Measurements from ENCODE around the gene KRTAP12-1.
"Not testable (repeated sequence)": the region's sequence is repeated elsewhere in the genome, so short reads cannot be mapped to it uniquely, and the experiment has no call there.

Gene KRTAP12-1

DNA sequence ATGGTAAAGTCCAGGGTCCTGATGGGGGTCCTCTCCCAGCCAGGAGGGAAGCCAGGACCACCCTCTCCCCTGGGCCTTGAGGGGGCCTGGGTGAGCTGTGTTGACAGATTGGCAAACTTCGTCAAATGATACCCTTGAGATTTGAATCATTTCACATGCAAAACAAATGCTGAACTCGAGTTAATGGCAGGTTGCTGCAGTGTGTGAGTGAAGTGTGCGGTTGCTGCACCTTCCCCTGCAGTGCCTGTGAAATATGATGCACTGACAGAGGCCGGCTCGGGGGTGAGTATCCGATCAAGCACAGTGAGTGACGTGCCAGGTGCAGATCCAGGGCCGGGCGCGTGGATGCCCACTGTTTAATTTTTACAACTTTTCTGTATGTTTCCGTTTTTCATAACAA, 5.7 kb upstream of the KRTAP12-1 start:
- no peaks in the 10 kb centered on the region for H3K4me1 ChIP-seq (ENCODE audit: control insufficient read depth in 2 of 2, insufficient read depth in 2 of 2, low read length in 2 of 2)
- H3K9me3 ChIP-seq (ENCODE audit: control insufficient read depth in 2 of 2, low read length in 2 of 2) = no peaks in the 10 kb centered on the region
- no peak overlapping the region for H3K9ac ChIP-seq (ENCODE audit: low read depth in 1 of 2, low read length in 2 of 2)
- peaks cover 4 to 6% of the 10 kb centered on the region in 2 donors for H3K27me3 ChIP-seq (ENCODE audit: control insufficient read depth in 2 of 2, insufficient read depth in 2 of 2, low read length in 2 of 2)
- no peak overlapping the region for H3K27ac ChIP-seq (ENCODE audit: low read depth in 2 of 2, low read length in 2 of 2)
- H3K4me3 ChIP-seq (ENCODE audit: low read length in 2 of 2) = no peak overlapping the region
- no peaks in the 10 kb centered on the region for H3K36me3 ChIP-seq (ENCODE audit: control insufficient read depth in 2 of 2, insufficient read depth in 2 of 2, low read length in 2 of 2)

DNA sequence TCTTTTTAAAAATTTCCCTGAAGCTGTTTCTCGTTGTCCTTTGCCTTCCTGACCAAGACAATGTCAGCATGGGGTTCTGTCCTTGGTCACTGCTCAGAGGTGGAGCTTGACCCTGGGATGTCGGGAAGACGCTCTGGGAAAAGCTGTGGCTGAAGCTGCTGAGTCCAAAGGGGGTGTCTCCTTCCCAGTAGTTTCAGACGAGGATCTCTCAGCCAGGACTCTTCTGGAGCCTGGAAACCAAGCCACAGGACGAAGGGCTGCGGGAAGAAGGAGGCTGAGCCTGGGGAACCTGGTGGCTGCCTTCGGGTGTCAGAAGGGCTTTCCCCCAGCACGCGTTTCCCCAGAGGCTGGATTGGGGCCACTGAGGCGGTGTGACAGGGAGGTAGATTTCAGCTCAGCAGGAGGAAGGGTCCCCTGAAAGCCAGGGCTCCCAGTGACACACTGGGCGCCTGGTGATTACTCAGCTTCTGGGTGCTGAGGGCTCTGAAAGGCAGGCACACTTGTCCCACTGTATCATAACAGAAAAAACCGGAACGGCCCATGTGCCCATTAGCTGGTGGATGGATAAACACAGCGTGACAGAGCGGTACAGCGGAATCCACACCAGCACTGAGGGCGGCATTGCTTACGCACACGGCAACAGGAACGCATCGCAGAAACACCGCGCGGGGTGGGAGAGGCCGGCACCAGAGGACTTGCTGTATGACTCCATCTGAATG, 5.0 kb upstream of the KRTAP12-1 start:
- no peaks in the 10 kb centered on the region for H3K9me3 ChIP-seq (ENCODE audit: control insufficient read depth in 2 of 2, low read length in 2 of 2)
- H3K4me1 ChIP-seq (ENCODE audit: control insufficient read depth in 2 of 2, insufficient read depth in 2 of 2, low read length in 2 of 2) = no peaks in the 10 kb centered on the region
- H3K9ac ChIP-seq (ENCODE audit: low read depth in 1 of 2, low read length in 2 of 2) = no peak overlapping the region
- no peak overlapping the region for H3K4me3 ChIP-seq (ENCODE audit: low read length in 2 of 2)
- no peaks in the 10 kb centered on the region for H3K36me3 ChIP-seq (ENCODE audit: control insufficient read depth in 2 of 2, insufficient read depth in 2 of 2, low read length in 2 of 2)
- H3K27ac ChIP-seq (ENCODE audit: low read depth in 2 of 2, low read length in 2 of 2) = no peak overlapping the region
- H3K27me3 ChIP-seq (ENCODE audit: control insufficient read depth in 2 of 2, insufficient read depth in 2 of 2, low read length in 2 of 2) = peaks cover 4 to 6% of the 10 kb centered on the region in 2 donors

DNA sequence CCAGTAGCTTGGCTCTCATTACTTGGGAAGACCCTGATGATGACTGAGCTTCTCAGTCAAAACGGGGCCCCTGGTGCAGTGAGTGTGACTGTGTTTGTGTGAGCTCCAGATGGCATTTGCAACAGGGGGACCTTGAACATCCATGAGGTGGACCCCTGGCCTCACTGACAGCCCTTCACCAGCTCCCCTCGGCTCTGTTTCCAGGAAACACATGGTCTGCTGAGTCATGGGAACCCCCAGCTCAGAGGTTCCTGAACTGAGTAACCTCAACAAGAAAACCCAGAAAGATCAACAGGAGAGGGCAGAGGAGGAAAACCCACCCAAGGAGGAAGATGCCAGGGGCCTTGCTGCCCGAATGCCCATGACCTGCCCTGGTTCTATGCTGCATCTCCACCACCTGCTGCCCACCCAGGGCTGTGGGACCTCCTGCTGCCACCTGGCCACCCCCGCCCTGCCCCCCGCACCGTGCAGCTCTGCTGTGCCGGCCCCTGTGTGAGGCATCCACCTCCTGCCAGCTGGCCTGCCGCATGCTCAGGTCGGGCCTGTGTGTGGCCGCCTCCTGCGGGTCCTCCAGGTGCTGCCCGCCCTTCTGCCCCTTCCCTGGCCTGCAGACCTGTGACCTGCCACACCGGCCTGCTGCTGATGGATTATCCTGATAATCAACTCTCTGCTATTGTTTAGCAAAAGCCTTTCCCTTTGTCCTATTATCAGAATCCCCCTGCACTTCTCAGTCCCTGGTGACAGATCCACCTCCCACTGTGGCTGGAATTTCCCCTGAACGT, 4.2 kb upstream of the KRTAP12-1 start:
- H3K36me3 ChIP-seq (ENCODE audit: control insufficient read depth in 2 of 2, insufficient read depth in 2 of 2, low read length in 2 of 2) = no peaks in the 10 kb centered on the region
- no peak overlapping the region for H3K4me3 ChIP-seq (ENCODE audit: low read length in 2 of 2)
- H3K27ac ChIP-seq (ENCODE audit: low read depth in 2 of 2, low read length in 2 of 2) = no peak overlapping the region
- no peaks in the 10 kb centered on the region for H3K9me3 ChIP-seq (ENCODE audit: control insufficient read depth in 2 of 2, low read length in 2 of 2)
- H3K4me1 ChIP-seq (ENCODE audit: control insufficient read depth in 2 of 2, insufficient read depth in 2 of 2, low read length in 2 of 2) = no peaks in the 10 kb centered on the region
- H3K9ac ChIP-seq (ENCODE audit: low read depth in 1 of 2, low read length in 2 of 2) = no peak overlapping the region
- peaks cover 4 to 6% of the 10 kb centered on the region in 2 donors for H3K27me3 ChIP-seq (ENCODE audit: control insufficient read depth in 2 of 2, insufficient read depth in 2 of 2, low read length in 2 of 2)

DNA sequence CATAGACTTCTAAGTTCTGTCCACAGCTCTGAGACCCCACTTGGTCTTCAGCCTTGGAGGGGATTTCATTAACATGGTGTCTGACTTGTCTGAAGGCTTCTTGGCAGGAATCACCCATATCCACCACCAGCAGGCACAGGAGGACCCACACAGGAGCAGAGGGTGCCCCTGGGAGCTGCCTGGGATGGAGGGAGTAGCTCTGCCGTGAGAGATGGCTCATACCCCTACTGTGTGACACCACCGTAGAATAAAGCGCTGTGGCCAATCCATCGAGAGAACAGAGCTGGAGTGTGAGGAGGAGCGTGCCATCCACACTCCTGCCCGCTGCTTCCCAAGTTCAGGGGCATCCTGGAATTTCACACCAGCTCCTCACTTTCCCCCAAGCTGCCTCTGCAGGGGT, 3.1 kb upstream of the KRTAP12-1 start:
- H3K36me3 ChIP-seq (ENCODE audit: control insufficient read depth in 2 of 2, insufficient read depth in 2 of 2, low read length in 2 of 2); H3K4me3 ChIP-seq (ENCODE audit: low read length in 2 of 2); H3K9ac ChIP-seq (ENCODE audit: low read depth in 1 of 2, low read length in 2 of 2); H3K4me1 ChIP-seq (ENCODE audit: control insufficient read depth in 2 of 2, insufficient read depth in 2 of 2, low read length in 2 of 2); H3K9me3 ChIP-seq (ENCODE audit: control insufficient read depth in 2 of 2, low read length in 2 of 2); H3K27me3 ChIP-seq (ENCODE audit: control insufficient read depth in 2 of 2, insufficient read depth in 2 of 2, low read length in 2 of 2); H3K27ac ChIP-seq (ENCODE audit: low read depth in 2 of 2, low read length in 2 of 2): not testable (repeated sequence)

DNA sequence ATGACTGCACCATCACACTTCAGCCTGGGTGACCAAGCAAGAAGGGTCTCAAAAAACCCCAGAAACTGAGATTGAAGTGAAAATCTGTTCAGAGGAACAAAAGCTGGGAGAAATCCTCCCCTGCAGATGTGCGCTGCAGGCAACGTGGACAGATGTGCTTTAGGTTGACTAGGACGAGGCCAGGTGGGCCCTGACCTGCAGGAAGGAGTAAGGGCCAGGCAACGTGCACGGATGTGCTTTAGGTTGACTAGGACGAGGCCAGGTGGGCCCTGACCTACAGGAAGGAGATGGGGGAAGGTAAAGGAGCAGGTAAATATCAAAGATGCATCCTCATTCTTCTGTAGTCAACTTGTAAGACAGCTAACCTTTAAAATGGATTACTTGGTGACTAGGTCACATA, 2.5 kb upstream of the KRTAP12-1 start:
- Histone ChIP-seq H3K36me3 (ENCODE audit: control insufficient read depth in 2 of 2, insufficient read depth in 2 of 2, low read length in 2 of 2) (no peaks in the 10 kb centered on the region), H3K4me1 (ENCODE audit: control insufficient read depth in 2 of 2, insufficient read depth in 2 of 2, low read length in 2 of 2) (no peaks in the 10 kb centered on the region), H3K4me3 (ENCODE audit: low read length in 2 of 2) (no peak overlapping the region), H3K27ac (ENCODE audit: low read depth in 2 of 2, low read length in 2 of 2) (no peak overlapping the region), H3K27me3 (ENCODE audit: control insufficient read depth in 2 of 2, insufficient read depth in 2 of 2, low read length in 2 of 2) (peaks cover 0 to 5% of the 10 kb centered on the region in 2 donors), H3K9ac (ENCODE audit: low read depth in 1 of 2, low read length in 2 of 2) (no peak overlapping the region), H3K9me3 (ENCODE audit: control insufficient read depth in 2 of 2, low read length in 2 of 2) (no peaks in the 10 kb centered on the region)

DNA sequence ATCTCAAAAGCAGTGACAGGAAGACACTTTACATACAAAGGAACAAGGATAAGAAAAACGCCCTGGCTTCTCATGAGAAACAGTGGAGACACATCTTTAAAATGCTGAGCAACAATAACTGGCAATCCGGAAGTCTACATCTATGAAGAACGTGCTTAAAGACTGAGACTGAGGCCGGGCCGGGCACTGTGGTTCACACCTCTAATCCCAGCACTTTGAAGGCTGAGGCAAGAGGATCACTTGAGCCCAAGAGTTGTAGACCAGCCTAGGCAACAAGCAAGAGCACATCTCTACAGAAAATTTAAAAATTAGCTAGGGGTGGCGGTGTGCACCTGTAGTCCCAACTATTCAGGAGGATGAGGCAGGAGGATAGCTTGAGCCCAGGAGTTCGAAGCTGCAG, 2.1 kb upstream of the KRTAP12-1 start:
- Histone ChIP-seq H3K36me3 (ENCODE audit: control insufficient read depth in 2 of 2, insufficient read depth in 2 of 2, low read length in 2 of 2) (no peaks in the 10 kb centered on the region), H3K9me3 (ENCODE audit: control insufficient read depth in 2 of 2, low read length in 2 of 2) (no peaks in the 10 kb centered on the region), H3K4me1 (ENCODE audit: control insufficient read depth in 2 of 2, insufficient read depth in 2 of 2, low read length in 2 of 2) (no peaks in the 10 kb centered on the region), H3K27ac (ENCODE audit: low read depth in 2 of 2, low read length in 2 of 2) (no peak overlapping the region), H3K9ac (ENCODE audit: low read depth in 1 of 2, low read length in 2 of 2) (no peak overlapping the region), H3K4me3 (ENCODE audit: low read length in 2 of 2) (no peak overlapping the region), H3K27me3 (ENCODE audit: control insufficient read depth in 2 of 2, insufficient read depth in 2 of 2, low read length in 2 of 2) (peaks cover 0 to 5% of the 10 kb centered on the region in 2 donors)

DNA sequence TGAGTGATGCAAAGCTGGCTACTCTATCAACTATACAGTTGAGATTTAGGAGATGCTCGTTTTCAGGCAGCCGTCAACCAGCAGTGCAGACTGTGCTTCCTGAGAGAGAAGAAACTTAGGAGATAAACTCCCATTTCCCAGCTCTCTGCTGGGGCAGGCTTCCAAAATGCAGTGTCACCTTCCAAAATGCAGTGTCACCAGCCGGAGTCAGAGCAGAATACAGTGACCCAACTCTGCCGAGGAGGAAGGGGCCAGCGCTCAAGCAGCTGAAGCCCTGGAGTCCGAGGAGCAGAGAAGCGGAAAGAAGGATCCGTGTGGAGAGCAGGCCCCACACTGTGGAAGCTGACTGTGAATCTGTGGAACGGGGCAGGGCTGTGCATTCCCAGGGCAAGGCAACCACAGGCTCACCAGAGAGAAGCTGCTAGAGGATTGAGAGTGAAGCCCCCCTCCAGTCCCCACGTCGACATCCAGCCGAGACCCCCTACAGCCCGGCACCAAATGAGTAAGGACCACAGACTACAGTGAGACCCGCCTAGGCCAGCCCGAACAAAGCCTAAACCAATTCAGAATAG, 703 bp upstream of the KRTAP12-1 start:
- Histone ChIP-seq H3K4me1 (ENCODE audit: control insufficient read depth in 2 of 2, insufficient read depth in 2 of 2, low read length in 2 of 2) (no peaks in the 10 kb centered on the region), H3K27me3 (ENCODE audit: control insufficient read depth in 2 of 2, insufficient read depth in 2 of 2, low read length in 2 of 2) (peaks cover 0 to 5% of the 10 kb centered on the region in 2 donors), H3K27ac (ENCODE audit: low read depth in 2 of 2, low read length in 2 of 2) (no peak overlapping the region), H3K9ac (ENCODE audit: low read depth in 1 of 2, low read length in 2 of 2) (no peak overlapping the region), H3K36me3 (ENCODE audit: control insufficient read depth in 2 of 2, insufficient read depth in 2 of 2, low read length in 2 of 2) (no peaks in the 10 kb centered on the region), H3K9me3 (ENCODE audit: control insufficient read depth in 2 of 2, low read length in 2 of 2) (no peaks in the 10 kb centered on the region), H3K4me3 (ENCODE audit: low read length in 2 of 2) (no peak overlapping the region)

DNA sequence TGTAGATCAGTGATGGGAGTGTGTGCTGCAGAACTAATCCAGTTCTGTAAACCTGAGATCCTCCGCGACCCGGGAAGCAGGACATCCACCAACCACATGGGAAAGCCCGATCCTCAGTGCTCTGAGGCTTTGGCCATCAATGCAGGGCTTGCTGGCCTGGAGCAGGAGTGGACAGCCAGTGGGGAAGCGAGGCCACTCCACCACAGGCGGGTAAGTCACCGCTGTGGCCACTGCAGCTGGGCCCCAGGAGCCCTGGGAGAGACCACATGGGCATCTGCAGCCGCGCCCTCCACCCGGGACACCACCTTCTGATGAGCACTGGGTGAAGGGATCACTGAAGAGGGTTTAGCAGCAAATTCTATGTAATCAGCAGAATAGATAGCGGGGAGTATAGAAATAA, 811 bp downstream of the KRTAP12-1 start:
- H3K9me3 ChIP-seq (ENCODE audit: control insufficient read depth in 2 of 2, low read length in 2 of 2) = no peaks in the 10 kb centered on the region
- no peak overlapping the region for H3K9ac ChIP-seq (ENCODE audit: low read depth in 1 of 2, low read length in 2 of 2)
- H3K36me3 ChIP-seq (ENCODE audit: control insufficient read depth in 2 of 2, insufficient read depth in 2 of 2, low read length in 2 of 2) = no peaks in the 10 kb centered on the region
- H3K27ac ChIP-seq (ENCODE audit: low read depth in 2 of 2, low read length in 2 of 2) = no peak overlapping the region
- no peaks in the 10 kb centered on the region for H3K4me1 ChIP-seq (ENCODE audit: control insufficient read depth in 2 of 2, insufficient read depth in 2 of 2, low read length in 2 of 2)
- no peaks in the 10 kb centered on the region for H3K27me3 ChIP-seq (ENCODE audit: control insufficient read depth in 2 of 2, insufficient read depth in 2 of 2, low read length in 2 of 2)
- H3K4me3 ChIP-seq (ENCODE audit: low read length in 2 of 2) = no peak overlapping the region

DNA sequence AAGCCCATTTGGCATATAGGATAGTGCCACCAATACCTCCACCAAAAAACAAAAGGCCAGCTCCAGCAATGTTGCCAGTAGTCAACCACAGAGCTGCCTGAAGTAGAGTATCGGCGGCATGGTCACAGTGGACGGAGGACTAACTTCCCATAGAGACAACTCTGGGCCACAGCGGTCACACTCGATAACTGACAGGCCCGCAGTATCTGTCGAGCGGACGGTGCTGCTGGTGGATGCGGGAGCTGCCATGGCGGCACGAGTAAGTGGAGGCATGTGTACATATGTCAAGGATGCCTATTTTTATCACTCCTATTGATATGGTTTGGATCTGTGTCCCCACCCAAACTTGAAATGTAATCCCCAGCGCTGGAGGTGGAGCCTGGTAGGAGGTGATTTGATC, 4.1 kb downstream of the KRTAP12-1 start:
- H3K27ac ChIP-seq (ENCODE audit: low read depth in 2 of 2, low read length in 2 of 2) = no peak overlapping the region
- H3K4me1 ChIP-seq (ENCODE audit: control insufficient read depth in 2 of 2, insufficient read depth in 2 of 2, low read length in 2 of 2) = no peaks in the 10 kb centered on the region
- no peaks in the 10 kb centered on the region for H3K36me3 ChIP-seq (ENCODE audit: control insufficient read depth in 2 of 2, insufficient read depth in 2 of 2, low read length in 2 of 2)
- no peak overlapping the region for H3K9ac ChIP-seq (ENCODE audit: low read depth in 1 of 2, low read length in 2 of 2)
- H3K9me3 ChIP-seq (ENCODE audit: control insufficient read depth in 2 of 2, low read length in 2 of 2) = no peaks in the 10 kb centered on the region
- H3K27me3 ChIP-seq (ENCODE audit: control insufficient read depth in 2 of 2, insufficient read depth in 2 of 2, low read length in 2 of 2) = no peaks in the 10 kb centered on the region
- H3K4me3 ChIP-seq (ENCODE audit: low read length in 2 of 2) = no peak overlapping the region

DNA sequence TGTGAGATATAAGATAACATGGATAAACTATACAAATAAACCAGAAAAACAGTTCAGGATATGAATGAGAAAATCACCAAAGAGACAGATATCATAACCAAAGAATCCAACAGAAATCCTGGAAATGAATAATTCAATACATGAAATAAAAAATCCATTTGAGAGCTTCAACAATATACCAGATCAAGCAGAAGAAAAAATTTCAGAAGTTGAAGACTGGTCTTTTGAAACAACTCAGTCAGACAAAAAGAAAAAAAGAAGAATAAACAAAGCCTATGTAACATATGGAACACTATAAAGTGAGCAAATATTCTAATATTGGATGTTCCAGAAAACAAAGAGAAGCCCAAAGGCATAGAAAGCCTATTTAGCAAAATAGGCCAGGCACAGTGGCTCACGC, 10.1 kb downstream of the KRTAP12-1 start:
- no peak overlapping the region for H3K27ac ChIP-seq (ENCODE audit: low read depth in 2 of 2, low read length in 2 of 2)
- no peak overlapping the region for H3K4me3 ChIP-seq (ENCODE audit: low read length in 2 of 2)
- H3K36me3 ChIP-seq (ENCODE audit: control insufficient read depth in 2 of 2, insufficient read depth in 2 of 2, low read length in 2 of 2) = no peaks in the 10 kb centered on the region
- H3K9ac ChIP-seq (ENCODE audit: low read depth in 1 of 2, low read length in 2 of 2) = no peak overlapping the region
- H3K9me3 ChIP-seq (ENCODE audit: control insufficient read depth in 2 of 2, low read length in 2 of 2) = peaks cover 0 to 3% of the 10 kb centered on the region in 2 donors
- no peaks in the 10 kb centered on the region for H3K4me1 ChIP-seq (ENCODE audit: control insufficient read depth in 2 of 2, insufficient read depth in 2 of 2, low read length in 2 of 2)
- peaks cover 0 to 5% of the 10 kb centered on the region in 2 donors for H3K27me3 ChIP-seq (ENCODE audit: control insufficient read depth in 2 of 2, insufficient read depth in 2 of 2, low read length in 2 of 2)

Data from mucosa of rectum (tissue), 2 donors.